ENCODE data around the gene ST6GALNAC4. TPM values are rescaled to one million over a fixed set of nuclear protein-coding genes. Genes with fewer than 3 reads are reported as not detected.

The ST6GALNAC4 gene
- total RNA-seq, 1 experiment from 2014 or later: 12.8 TPM

DNA sequence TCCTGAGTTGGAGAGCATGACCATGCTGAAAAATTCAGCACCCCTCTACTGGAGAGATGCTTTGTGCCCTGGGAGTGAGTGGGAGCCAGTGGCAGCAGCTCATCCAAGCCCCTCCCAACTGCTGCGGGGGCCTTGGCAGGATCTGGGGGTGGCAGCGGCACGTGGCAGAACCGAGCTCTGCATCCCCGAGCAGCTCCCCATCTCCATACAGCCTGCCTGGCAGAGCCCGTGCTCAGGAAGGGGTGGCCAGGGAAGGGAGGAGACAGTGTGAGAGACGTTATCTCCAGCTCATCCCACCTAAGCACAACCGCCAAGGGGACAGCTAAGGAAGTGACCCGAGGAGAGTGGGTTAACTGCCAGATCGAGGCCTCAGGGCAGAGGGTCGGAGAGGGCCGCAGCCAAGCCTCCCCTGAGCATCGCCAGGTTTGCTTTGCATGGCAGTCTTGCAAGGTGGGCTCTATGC is 38.0 kb upstream of the ST6GALNAC4 start:
- intact Hi-C loops (cut with micrococcal nuclease; ENCODE audit: unreplicated experiment): loop anchor here (2.0 kb wide), 1 partner anchor 24 kb away; no protein-coding TSS in a partner anchor
- Mint-ChIP-seq H3K4me3 (ENCODE audit: low read depth, unreplicated experiment) (peak overlapping the region; percentile 57), H3K9me3 (ENCODE audit: low read depth, unreplicated experiment) (no peaks in the 10 kb centered on the region), H3K4me1 (ENCODE audit: low read depth, unreplicated experiment) (peaks cover 47% of the 10 kb centered on the region), H3K36me3 (ENCODE audit: insufficient read depth, unreplicated experiment) (peaks cover 30% of the 10 kb centered on the region), H3K27ac (ENCODE audit: unreplicated experiment) (peak overlapping the region; percentile 85), H3K27me3 (ENCODE audit: unreplicated experiment) (no peaks in the 10 kb centered on the region)
- BruUV-seq (replicated peaks): no TSS peak
- CTCF ChIA-PET: interaction anchor here (1.0 to 2.5 kb wide), 8 partner anchors 10 to 143 kb away, joined by 3 to 16 read pairs (median 4); no protein-coding TSS in a partner anchor
- TF ChIP-seq, protein P1, sequence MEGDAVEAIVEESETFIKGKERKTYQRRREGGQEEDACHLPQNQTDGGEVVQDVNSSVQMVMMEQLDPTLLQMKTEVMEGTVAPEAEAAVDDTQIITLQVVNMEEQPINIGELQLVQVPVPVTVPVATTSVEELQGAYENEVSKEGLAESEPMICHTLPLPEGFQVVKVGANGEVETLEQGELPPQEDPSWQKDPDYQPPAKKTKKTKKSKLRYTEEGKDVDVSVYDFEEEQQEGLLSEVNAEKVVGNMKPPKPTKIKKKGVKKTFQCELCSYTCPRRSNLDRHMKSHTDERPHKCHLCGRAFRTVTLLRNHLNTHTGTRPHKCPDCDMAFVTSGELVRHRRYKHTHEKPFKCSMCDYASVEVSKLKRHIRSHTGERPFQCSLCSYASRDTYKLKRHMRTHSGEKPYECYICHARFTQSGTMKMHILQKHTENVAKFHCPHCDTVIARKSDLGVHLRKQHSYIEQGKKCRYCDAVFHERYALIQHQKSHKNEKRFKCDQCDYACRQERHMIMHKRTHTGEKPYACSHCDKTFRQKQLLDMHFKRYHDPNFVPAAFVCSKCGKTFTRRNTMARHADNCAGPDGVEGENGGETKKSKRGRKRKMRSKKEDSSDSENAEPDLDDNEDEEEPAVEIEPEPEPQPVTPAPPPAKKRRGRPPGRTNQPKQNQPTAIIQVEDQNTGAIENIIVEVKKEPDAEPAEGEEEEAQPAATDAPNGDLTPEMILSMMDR (IDR thresholded peaks at IDR 0.05; ENCODE audit: unreplicated experiment): no peak
- DNase-seq: no peak

DNA sequence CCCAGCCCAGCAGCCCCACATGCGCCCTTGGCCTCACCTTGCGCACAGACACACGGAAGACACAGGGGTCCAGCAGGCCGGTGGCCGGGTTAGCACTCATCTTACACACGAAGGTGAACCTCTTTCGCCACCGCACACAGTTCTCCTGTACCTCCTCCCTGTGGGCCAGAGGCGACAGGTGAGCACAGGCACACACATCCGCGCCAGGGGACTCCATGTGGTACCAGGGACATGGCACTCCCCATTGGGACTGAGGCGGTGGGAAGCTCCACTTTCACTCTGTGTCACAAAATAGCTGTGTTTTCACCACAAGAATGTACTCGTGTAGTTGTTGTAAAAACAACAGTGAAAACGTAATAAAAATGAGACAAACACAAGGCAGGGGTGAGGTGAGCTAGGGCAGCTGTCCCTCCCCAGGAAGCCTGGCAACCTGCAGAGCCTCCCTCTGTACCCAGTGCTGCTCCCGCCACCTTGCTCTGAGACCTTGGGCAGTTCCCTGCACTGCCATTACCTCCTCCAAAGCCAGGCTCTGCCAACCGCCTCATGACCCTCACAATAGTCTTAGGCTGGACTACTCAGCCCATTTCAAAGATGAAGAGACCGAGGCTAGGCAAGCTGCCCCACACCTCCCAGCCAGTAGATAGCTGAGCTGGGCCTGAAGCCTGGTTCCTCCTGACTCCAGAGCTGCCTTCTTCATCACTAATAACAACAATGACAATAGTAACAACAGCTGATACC is 37.1 kb upstream of the ST6GALNAC4 start:
- Mint-ChIP-seq H3K4me3 (ENCODE audit: low read depth, unreplicated experiment) (no peak overlapping the region), H3K36me3 (ENCODE audit: insufficient read depth, unreplicated experiment) (peaks cover 26% of the 10 kb centered on the region), H3K27me3 (ENCODE audit: unreplicated experiment) (no peaks in the 10 kb centered on the region), H3K27ac (ENCODE audit: unreplicated experiment) (peak overlapping the region; percentile 85), H3K9me3 (ENCODE audit: low read depth, unreplicated experiment) (no peaks in the 10 kb centered on the region), H3K4me1 (ENCODE audit: low read depth, unreplicated experiment) (peaks cover 45% of the 10 kb centered on the region)
- BruUV-seq (replicated peaks): no TSS peak
- intact Hi-C loops (cut with micrococcal nuclease; ENCODE audit: unreplicated experiment): loop anchor here (2.0 kb wide), 1 partner anchor 25 kb away; no protein-coding TSS in a partner anchor
- CTCF ChIA-PET: interaction anchor here (2.5 kb wide), 1 partner anchor 81 kb away, joined by 16 read pairs; no protein-coding TSS in a partner anchor
- TF ChIP-seq, protein P1 (IDR thresholded peaks at IDR 0.05; ENCODE audit: unreplicated experiment): no peak
- DNase-seq: no peak

DNA sequence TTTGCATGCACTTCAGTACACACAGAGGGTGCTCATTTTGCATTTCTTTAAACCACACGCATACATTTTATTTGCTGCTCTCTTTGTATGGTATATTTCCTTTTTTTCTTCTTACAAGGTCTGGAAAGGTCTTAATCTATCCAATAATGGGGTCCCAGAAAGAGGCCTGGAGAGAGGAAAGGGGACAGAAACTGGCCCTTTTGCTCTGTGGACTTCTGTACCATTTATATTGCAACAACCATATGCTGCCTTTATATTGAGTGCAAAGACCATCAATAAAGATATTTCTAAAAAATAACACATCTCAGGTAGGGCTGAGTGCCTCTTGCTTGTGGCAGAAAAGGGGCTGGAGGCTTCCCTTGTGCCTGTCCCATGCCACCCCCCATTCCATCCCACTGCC is 36.3 kb upstream of the ST6GALNAC4 start:
- no peak for DNase-seq
- TF ChIP-seq, protein P1 (IDR thresholded peaks at IDR 0.05; ENCODE audit: unreplicated experiment): no peak
- H3K4me3 Mint-ChIP-seq (ENCODE audit: low read depth, unreplicated experiment): no peak overlapping the region
- intact Hi-C loops (cut with micrococcal nuclease; ENCODE audit: unreplicated experiment): no loop called here
- H3K36me3 Mint-ChIP-seq (ENCODE audit: insufficient read depth, unreplicated experiment): peaks cover 34% of the 10 kb centered on the region
- CTCF ChIA-PET: interaction anchor here (1.6 kb wide), 1 partner anchor 9 kb away, joined by 4 read pairs; no protein-coding TSS in a partner anchor
- no TSS peak for BruUV-seq (replicated peaks)
- H3K4me1 Mint-ChIP-seq (ENCODE audit: low read depth, unreplicated experiment): peaks cover 52% of the 10 kb centered on the region
- H3K27ac Mint-ChIP-seq (ENCODE audit: unreplicated experiment): no peak overlapping the region
- no peaks in the 10 kb centered on the region for H3K27me3 Mint-ChIP-seq (ENCODE audit: unreplicated experiment)
- H3K9me3 Mint-ChIP-seq (ENCODE audit: low read depth, unreplicated experiment): no peaks in the 10 kb centered on the region

DNA sequence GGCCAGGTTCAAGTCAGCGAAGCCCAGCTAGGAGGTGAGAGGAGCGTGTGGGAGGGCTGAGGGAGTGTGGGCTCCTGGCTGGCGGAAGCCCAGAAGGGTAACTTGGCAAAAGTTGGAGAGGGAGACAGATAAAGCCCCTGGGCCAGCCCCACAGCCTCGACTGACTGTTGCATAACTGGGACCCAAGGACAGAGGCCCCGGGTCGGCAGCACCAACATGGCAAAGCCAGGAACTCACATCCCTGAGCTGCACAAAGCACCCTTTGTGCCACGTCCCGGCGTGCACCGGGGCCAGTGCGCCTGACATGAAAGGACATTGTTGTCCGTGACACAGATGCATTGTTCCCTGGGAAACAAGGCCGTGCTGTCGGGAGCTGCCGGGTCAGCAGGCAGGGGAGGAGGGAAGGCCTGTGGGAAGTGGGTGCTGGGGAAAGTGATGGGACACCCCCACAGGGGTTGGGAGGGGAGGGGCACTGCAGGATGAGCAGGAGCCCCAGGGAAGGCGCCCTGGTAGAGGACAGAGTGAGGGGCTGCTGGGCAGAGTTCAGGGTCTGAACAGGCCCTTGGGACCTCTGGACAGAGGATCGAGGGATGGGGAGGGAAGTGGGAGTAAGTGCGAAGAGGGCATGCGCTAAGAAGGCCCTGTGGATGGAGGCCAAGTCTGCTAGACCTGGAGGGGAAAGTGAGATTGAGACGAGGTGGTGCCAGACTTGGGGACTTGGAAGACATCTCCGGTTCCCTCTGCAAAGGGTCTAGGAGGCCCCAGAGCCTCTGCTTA is 33.9 kb upstream of the ST6GALNAC4 start:
- intact Hi-C loops (cut with micrococcal nuclease; ENCODE audit: unreplicated experiment): no loop called here
- H3K27ac Mint-ChIP-seq (ENCODE audit: unreplicated experiment): peak overlapping the region; percentile 85
- H3K4me3 Mint-ChIP-seq (ENCODE audit: low read depth, unreplicated experiment): peak overlapping the region; percentile 32
- H3K36me3 Mint-ChIP-seq (ENCODE audit: insufficient read depth, unreplicated experiment): peaks cover 41% of the 10 kb centered on the region
- no peaks in the 10 kb centered on the region for H3K27me3 Mint-ChIP-seq (ENCODE audit: unreplicated experiment)
- CTCF ChIA-PET: interaction anchor here (1.4 kb wide), 1 partner anchor 84 kb away, joined by 3 read pairs; no protein-coding TSS in a partner anchor
- no peaks in the 10 kb centered on the region for H3K9me3 Mint-ChIP-seq (ENCODE audit: low read depth, unreplicated experiment)
- peaks cover 48% of the 10 kb centered on the region for H3K4me1 Mint-ChIP-seq (ENCODE audit: low read depth, unreplicated experiment)
- BruUV-seq (replicated peaks): no TSS peak
- peak; percentile 62 for DNase-seq
- TF ChIP-seq, protein P1 (IDR thresholded peaks at IDR 0.05; ENCODE audit: unreplicated experiment): no peak

Measured in Calu3 (cell line).